ENCODE data around the gene KLHL26. TPM values are rescaled to one million over a fixed set of nuclear protein-coding genes. Genes with fewer than 3 reads are reported as not detected.

The KLHL26 gene
- total and polyA plus RNA-seq, 2 of the 13 experiments (the other 11 are each of a cell fraction or from before 2014, with no cell fraction given): 1.5 to 1.7 TPM

- TF ChIP-seq KDM4B (CRISPR knock-in tag; IDR thresholded peaks at IDR 0.05) (peak; percentile 88), FOXJ3 (CRISPR knock-in tag; IDR thresholded peaks at IDR 0.05; ENCODE audit: borderline replicate concordance) (no peak), ZBTB38 (CRISPR knock-in tag; IDR thresholded peaks at IDR 0.05) (no peak; the same call in 1 of the 2 replicates), THRA (CRISPR knock-in tag; IDR thresholded peaks at IDR 0.05; ENCODE audit: borderline replicate concordance) (peak; percentile 80; the same call in 1 of the 2 replicates), MIXL1 (CRISPR knock-in tag; IDR thresholded peaks at IDR 0.05) (peak; percentile 53), ARNTL (CRISPR knock-in tag; IDR thresholded peaks at IDR 0.05) (no peak; the same call in 1 of the 2 replicates), TBL1XR1 (IDR thresholded peaks at IDR 0.05; ENCODE audit: borderline replicate concordance, low read length, partially characterized antibody) (no peak), AGO1 (IDR thresholded peaks at IDR 0.05; ENCODE audit: low read depth, low read length, poor library complexity, severe bottlenecking) (peak; percentile 96), SNAPC5 (CRISPR knock-in tag; IDR thresholded peaks at IDR 0.05; ENCODE audit: borderline replicate concordance) (no peak), ZNF580 (CRISPR knock-in tag; IDR thresholded peaks at IDR 0.05; ENCODE audit: borderline replicate concordance, low read depth) (peak; percentile 84; the same call in 1 of the 2 replicates), ZFP1 (CRISPR knock-in tag; IDR thresholded peaks at IDR 0.05) (no peak; the same call in 1 of the 2 replicates), GFI1 (CRISPR knock-in tag; IDR thresholded peaks at IDR 0.05; ENCODE audit: borderline replicate concordance) (peak; percentile 63; the same call in 1 of the 2 replicates), HNRNPLL (IDR thresholded peaks at IDR 0.05; ENCODE audit: low read depth, low read length, poor library complexity, severe bottlenecking) (peak; percentile 84), E2F1 (CRISPR knock-in tag; IDR thresholded peaks at IDR 0.05) (no peak), ZFAT (CRISPR knock-in tag; conservative IDR thresholded peaks at IDR 0.05) (peak; percentile 34; the same call in 1 of the 2 replicates), PRDM10 (CRISPR knock-in tag; IDR thresholded peaks at IDR 0.05; ENCODE audit: low read depth) (no peak), HBP1 (CRISPR knock-in tag; IDR thresholded peaks at IDR 0.05; ENCODE audit: low read depth) (peak; percentile 46; the same call in 1 of the 2 replicates), SMYD3 (CRISPR knock-in tag; IDR thresholded peaks at IDR 0.05) (no peak)
These were observed 48.0 kb upstream of the KLHL26 start, which contains the start of gene REX1BD (continued) for GRCh38 chr19:18588611-18589379.
